Astrocyte (in vitro differentiated cells and primary cell): Measurements from ENCODE around the gene MARS2.

Experiments used
- EZH2 ChIP-seq: IDR thresholded peaks from 2 replicates; pipeline ENCODE4 v1.6.1; 2012; ENCODE audit warnings: mild to moderate bottlenecking, low read length, inconsistent platforms; ENCODE audit not compliant: insufficient read depth
- TF ChIP-seq, protein P1 (sequence below): IDR thresholded peaks from 2 replicates; pipeline ENCODE4 v1.5.1; 2011; ENCODE audit warnings: low read depth, mild to moderate bottlenecking, inconsistent platforms, low read length, moderate library complexity; ENCODE audit not compliant: insufficient read depth

DNA sequence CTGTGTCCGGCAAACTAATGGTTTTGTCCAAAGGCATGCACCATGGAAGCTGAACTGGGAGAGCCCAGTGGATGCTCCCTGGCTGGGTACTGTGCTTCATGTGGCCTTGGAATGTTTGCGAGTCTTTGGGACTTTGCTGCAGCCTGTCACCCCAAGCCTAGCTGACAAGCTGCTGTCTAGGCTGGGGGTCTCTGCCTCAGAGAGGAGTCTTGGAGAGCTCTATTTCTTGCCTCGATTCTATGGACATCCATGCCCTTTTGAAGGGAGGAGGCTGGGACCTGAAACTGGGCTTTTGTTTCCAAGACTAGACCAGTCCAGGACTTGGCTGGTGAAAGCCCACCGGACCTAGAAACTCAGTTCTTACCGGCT is 1.7 kb downstream of the MARS2 start:
- no peak for TF ChIP-seq EZH2
- TF ChIP-seq, protein P1, sequence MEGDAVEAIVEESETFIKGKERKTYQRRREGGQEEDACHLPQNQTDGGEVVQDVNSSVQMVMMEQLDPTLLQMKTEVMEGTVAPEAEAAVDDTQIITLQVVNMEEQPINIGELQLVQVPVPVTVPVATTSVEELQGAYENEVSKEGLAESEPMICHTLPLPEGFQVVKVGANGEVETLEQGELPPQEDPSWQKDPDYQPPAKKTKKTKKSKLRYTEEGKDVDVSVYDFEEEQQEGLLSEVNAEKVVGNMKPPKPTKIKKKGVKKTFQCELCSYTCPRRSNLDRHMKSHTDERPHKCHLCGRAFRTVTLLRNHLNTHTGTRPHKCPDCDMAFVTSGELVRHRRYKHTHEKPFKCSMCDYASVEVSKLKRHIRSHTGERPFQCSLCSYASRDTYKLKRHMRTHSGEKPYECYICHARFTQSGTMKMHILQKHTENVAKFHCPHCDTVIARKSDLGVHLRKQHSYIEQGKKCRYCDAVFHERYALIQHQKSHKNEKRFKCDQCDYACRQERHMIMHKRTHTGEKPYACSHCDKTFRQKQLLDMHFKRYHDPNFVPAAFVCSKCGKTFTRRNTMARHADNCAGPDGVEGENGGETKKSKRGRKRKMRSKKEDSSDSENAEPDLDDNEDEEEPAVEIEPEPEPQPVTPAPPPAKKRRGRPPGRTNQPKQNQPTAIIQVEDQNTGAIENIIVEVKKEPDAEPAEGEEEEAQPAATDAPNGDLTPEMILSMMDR: no peak
